ENCODE measurements around the gene RAPGEF6.
"Not testable (repeated sequence)": the region's sequence is repeated elsewhere in the genome, so short reads cannot be mapped to it uniquely, and the experiment has no call there.

RAPGEF6 gene

GRCh38 chr5:131640043-131640856 is 5.2 kb upstream of the RAPGEF6 start:
- DNase-seq (ENCODE audit: low read depth) = no peak

GRCh38 chr5:131639148-131639547 is 4.1 kb upstream of the RAPGEF6 start:
- no peak for DNase-seq (ENCODE audit: low read depth)

GRCh38 chr5:131637694-131638093 is 2.7 kb upstream of the RAPGEF6 start:
- no peak for DNase-seq (ENCODE audit: low read depth)

- DNase-seq (ENCODE audit: low read depth) = no peak
These were observed 899 bp upstream of the RAPGEF6 start for GRCh38 chr5:131635684-131636572.

- DNase-seq (ENCODE audit: low read depth) = peak; percentile 17
These were observed 398 bp downstream of the RAPGEF6 start for GRCh38 chr5:131634666-131634995.

GRCh38 chr5:131634238-131634637 is 791 bp downstream of the RAPGEF6 start:
- no peak for DNase-seq (ENCODE audit: low read depth)

GRCh38 chr5:131633830-131634229 is 1.2 kb downstream of the RAPGEF6 start:
- DNase-seq (ENCODE audit: low read depth) = no peak

GRCh38 chr5:131630963-131631350 is 4.1 kb downstream of the RAPGEF6 start:
- DNase-seq (ENCODE audit: low read depth) = no peak

GRCh38 chr5:131630208-131630962 is 4.6 kb downstream of the RAPGEF6 start:
- no peak for DNase-seq (ENCODE audit: low read depth)

GRCh38 chr5:131628990-131629389 is 6.0 kb downstream of the RAPGEF6 start:
- DNase-seq (ENCODE audit: low read depth) = peak; percentile 33

GRCh38 chr5:131627207-131627865 is 7.7 kb downstream of the RAPGEF6 start:
- no peak for DNase-seq (ENCODE audit: low read depth)

GRCh38 chr5:131622633-131623032 is 12.4 kb downstream of the RAPGEF6 start:
- DNase-seq (ENCODE audit: low read depth) = no peak

GRCh38 chr5:131621164-131621563 is 13.9 kb downstream of the RAPGEF6 start:
- not testable (repeated sequence) for DNase-seq (ENCODE audit: low read depth)

- DNase-seq (ENCODE audit: low read depth) = no peak
These were observed 15.9 kb downstream of the RAPGEF6 start for GRCh38 chr5:131619102-131619501.

GRCh38 chr5:131617140-131617822 is 17.7 kb downstream of the RAPGEF6 start:
- no peak for DNase-seq (ENCODE audit: low read depth)

GRCh38 chr5:131615957-131616356 is 19.1 kb downstream of the RAPGEF6 start:
- no peak for DNase-seq (ENCODE audit: low read depth)

GRCh38 chr5:131613423-131613822 is 21.6 kb downstream of the RAPGEF6 start:
- no peak for DNase-seq (ENCODE audit: low read depth)

GRCh38 chr5:131611064-131611381 is 24.0 kb downstream of the RAPGEF6 start:
- DNase-seq (ENCODE audit: low read depth) = no peak

GRCh38 chr5:131610198-131611063 is 24.6 kb downstream of the RAPGEF6 start:
- DNase-seq (ENCODE audit: low read depth) = no peak

- DNase-seq (ENCODE audit: low read depth) = no peak
These were observed 25.3 kb downstream of the RAPGEF6 start for GRCh38 chr5:131609774-131610173.

- DNase-seq (ENCODE audit: low read depth) = no peak
These were observed 26.4 kb downstream of the RAPGEF6 start for GRCh38 chr5:131608597-131608996.
